ENCODE measurements around the gene TARM1. TPM values are rescaled to one million over a fixed set of nuclear protein-coding genes. Genes with fewer than 3 reads are reported as not detected.
"Not testable (repeated sequence)": the region's sequence is repeated elsewhere in the genome, so short reads cannot be mapped to it uniquely, and the experiment has no call there.

TARM1 gene
- total and polyA plus RNA-seq, 2 experiments from 2014 or later = not detected

DNA sequence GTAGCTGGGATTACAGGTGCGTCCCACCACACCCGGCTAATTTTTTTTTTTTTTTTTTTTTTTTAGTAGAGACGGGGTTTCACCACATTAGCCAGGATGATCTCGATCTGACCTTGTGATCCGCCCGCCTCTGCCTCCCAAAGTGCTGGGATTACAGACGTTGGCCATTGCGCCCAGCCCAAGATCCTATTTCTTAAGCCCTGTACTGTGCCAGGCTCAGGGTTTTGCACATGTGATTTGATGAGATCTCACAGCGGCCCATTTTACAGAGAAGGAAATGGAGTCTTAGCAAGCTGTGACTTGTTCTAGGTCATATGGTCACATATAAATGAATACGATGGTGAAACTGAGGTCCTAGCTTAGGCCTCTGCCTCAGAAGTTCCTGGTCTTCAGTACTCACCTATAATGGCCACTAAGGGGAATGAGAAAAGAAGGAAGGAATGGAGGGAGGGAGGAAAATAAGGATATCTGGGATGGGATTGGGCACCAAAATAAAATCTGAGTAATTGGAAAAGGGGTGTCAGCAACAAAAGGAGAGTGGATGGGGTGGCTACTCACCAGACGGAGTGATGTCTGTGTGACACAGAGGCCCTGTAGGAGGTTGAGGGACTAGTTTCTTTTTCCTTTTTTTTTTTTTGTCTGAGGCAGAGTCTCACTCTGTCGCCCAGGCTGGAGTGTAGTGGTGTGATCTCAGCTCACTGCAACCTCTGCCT, 18.2 kb upstream of the TARM1 start:
- no peak overlapping the region for H3K27ac ChIP-seq
- H3K9me2 ChIP-seq (ENCODE audit: insufficient read depth) = no peaks in the 10 kb centered on the region
- H2AFZ ChIP-seq = no peak overlapping the region
- TF ChIP-seq EZH2 (IDR thresholded peaks at IDR 0.05; ENCODE audit: insufficient read depth, poor library complexity, severe bottlenecking) (no peak), EZH2phosphoT487 (IDR thresholded peaks at IDR 0.05; ENCODE audit: insufficient read depth, low read depth) (no peak)
- 84 to 86% methylated on average over 12 of the region's 12 CpGs for WGBS, 2 experiments (ENCODE audit: low coverage in 1 of 2, low lambda C conversion rate in 2 of 2, missing lambda C conversion rate in 2 of 2)
- H3F3A ChIP-seq (ENCODE audit: insufficient read depth) = no peaks in the 10 kb centered on the region
- no peak for DNase-seq
- in situ Hi-C loops (cut with MboI) = no loop called here
- H3K4me2 ChIP-seq (ENCODE audit: unreplicated experiment) = no peak overlapping the region
- no peaks in the 10 kb centered on the region for H4K20me1 ChIP-seq (ENCODE audit: insufficient read depth)
- H3K4me1 ChIP-seq (ENCODE audit: insufficient read depth) = no peaks in the 10 kb centered on the region
- H3K79me2 ChIP-seq (ENCODE audit: insufficient read depth) = peaks cover 17% of the 10 kb centered on the region
- no peaks in the 10 kb centered on the region for H3K9me3 ChIP-seq (ENCODE audit: low read depth)
- H3K27me3 ChIP-seq (replicated peaks; ENCODE audit: insufficient read depth) = no peaks in the 10 kb centered on the region
- no peak overlapping the region for H3K4me3 ChIP-seq
- no peaks in the 10 kb centered on the region for H3K36me3 ChIP-seq (ENCODE audit: low read depth)
- H3K9ac ChIP-seq = no peak overlapping the region

- Histone ChIP-seq H3K36me3 (ENCODE audit: low read depth) (no peaks in the 10 kb centered on the region), H3K9me3 (ENCODE audit: low read depth) (no peaks in the 10 kb centered on the region), H3K27me3 (replicated peaks; ENCODE audit: insufficient read depth) (no peaks in the 10 kb centered on the region), H3K9ac (peak overlapping the region; percentile 72), H3K4me2 (ENCODE audit: unreplicated experiment) (peak overlapping the region; percentile 91), H3F3A (ENCODE audit: insufficient read depth) (no peaks in the 10 kb centered on the region), H4K20me1 (ENCODE audit: insufficient read depth) (no peaks in the 10 kb centered on the region), H3K9me2 (ENCODE audit: insufficient read depth) (no peaks in the 10 kb centered on the region), H3K4me1 (ENCODE audit: insufficient read depth) (no peaks in the 10 kb centered on the region), H3K4me3 (peak overlapping the region; percentile 73), H3K27ac (peak overlapping the region; percentile 22; the same call in 1 of the 2 replicates), H2AFZ (peak overlapping the region; percentile 96), H3K79me2 (ENCODE audit: insufficient read depth) (no peaks in the 10 kb centered on the region)
- TF ChIP-seq EZH2 (IDR thresholded peaks at IDR 0.05; ENCODE audit: insufficient read depth, poor library complexity, severe bottlenecking) (no peak), EZH2phosphoT487 (IDR thresholded peaks at IDR 0.05; ENCODE audit: insufficient read depth, low read depth) (no peak)
- WGBS, 2 experiments (ENCODE audit: low coverage in 1 of 2, low lambda C conversion rate in 2 of 2, missing lambda C conversion rate in 2 of 2) = 11 to 14% methylated on average over 10 to 14 of the region's 14 CpGs
- DNase-seq = peak; percentile 66
- in situ Hi-C loops (cut with MboI) = no loop called here
These were observed 15.5 kb upstream of the TARM1 start for GRCh38 chr19:54096617-54097106.

DNA sequence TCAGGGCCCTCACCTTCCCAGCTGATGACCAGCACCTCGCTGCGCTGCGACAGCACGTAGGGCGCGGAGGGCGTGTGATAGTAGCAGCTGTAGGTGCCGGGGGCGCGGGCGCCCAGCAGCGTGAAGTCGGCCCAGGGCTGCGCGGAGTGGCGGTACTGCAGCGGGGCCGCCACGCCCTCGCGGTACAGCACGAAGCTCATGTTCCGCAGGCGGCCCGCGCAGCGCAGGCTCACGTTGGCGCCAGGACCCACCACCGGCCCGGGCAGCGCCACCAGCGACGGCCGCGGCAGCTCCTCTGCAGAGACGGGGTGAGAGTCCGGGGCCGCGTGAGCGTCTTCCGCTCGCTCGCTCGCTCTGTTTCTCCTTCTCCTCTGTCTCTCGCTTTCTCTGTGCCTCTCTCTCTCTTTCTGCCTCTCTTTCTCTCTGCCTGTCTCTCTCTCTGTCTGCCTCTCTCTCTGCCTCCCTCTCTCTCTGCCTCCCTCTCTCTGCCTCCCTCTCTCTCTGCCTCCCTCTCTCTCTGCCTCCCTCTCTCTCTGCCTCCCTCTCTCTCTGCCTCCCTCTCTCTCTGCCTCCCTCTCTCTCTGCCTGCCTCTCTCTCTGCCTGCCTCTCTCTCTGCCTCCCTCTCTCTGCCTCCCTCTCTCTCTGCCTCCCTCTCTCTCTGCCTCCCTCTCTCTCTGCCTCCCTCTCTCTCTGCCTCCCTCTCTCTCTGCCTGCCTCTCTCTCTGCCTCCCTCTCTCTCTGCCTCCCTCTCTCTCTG, 14.9 kb upstream of the TARM1 start:
- peak; percentile 79 for DNase-seq
- in situ Hi-C loops (cut with MboI); H3K79me2 ChIP-seq (ENCODE audit: insufficient read depth); H3F3A ChIP-seq (ENCODE audit: insufficient read depth); H3K4me1 ChIP-seq (ENCODE audit: insufficient read depth); H3K36me3 ChIP-seq (ENCODE audit: low read depth); H4K20me1 ChIP-seq (ENCODE audit: insufficient read depth); H3K27ac ChIP-seq; H3K27me3 ChIP-seq (replicated peaks; ENCODE audit: insufficient read depth); H3K9me2 ChIP-seq (ENCODE audit: insufficient read depth); H3K9me3 ChIP-seq (ENCODE audit: low read depth): not testable (repeated sequence)
- Histone ChIP-seq H3K4me2 (ENCODE audit: unreplicated experiment) (peak overlapping the region; percentile 60), H3K9ac (peak overlapping the region; percentile 25; the same call in 1 of the 2 replicates), H3K4me3 (peak overlapping the region; percentile 73), H2AFZ (peak overlapping the region; percentile 96)
- 2% methylated on average over 31 to 38 of the region's 46 CpGs for WGBS, 2 experiments (ENCODE audit: low coverage in 1 of 2, low lambda C conversion rate in 2 of 2, missing lambda C conversion rate in 2 of 2)

DNA sequence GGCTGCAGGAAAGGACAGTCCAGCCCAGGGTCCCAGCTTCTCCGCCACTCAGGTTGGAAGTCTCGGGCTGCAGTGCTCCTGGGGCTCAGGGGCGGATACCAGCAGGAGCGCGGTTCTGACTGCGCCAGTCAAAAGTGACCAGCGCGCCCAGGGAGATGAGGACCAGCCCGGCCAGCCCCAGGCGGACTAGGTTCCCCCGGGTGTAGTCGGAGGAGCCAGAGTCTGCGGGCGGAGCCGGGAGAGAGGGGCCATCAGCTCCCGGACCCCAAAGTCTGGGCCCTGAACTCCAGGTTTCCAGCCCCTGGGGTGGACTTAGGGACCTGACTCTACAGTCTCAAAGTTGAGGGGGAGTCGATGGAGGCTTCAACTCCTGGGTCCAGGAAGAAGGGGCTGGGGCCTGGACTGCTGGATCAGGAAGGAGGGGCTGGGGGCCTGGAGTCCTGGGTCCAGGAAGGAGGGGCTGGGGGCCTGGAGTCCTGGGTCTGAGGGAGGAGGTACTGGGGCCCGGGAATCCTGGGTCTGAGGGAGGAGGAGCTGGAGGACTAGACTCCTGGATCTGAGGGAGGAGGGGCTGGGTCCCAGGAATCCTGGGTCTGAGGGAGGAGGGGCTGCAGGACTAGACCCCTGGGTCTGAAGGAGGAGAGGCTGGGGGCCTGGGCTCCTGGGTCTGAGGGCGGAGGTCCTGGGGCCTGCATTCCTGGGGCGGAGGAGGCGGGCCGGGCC, 14.1 kb upstream of the TARM1 start:
- no peaks in the 10 kb centered on the region for H3K4me1 ChIP-seq (ENCODE audit: insufficient read depth)
- H3K27me3 ChIP-seq (replicated peaks; ENCODE audit: insufficient read depth) = no peaks in the 10 kb centered on the region
- H3K9me3 ChIP-seq (ENCODE audit: low read depth) = no peaks in the 10 kb centered on the region
- H3K9me2 ChIP-seq (ENCODE audit: insufficient read depth) = no peaks in the 10 kb centered on the region
- H4K20me1 ChIP-seq (ENCODE audit: insufficient read depth) = no peaks in the 10 kb centered on the region
- 72 to 86% methylated on average over 19 to 21 of the region's 22 CpGs for WGBS, 2 experiments (ENCODE audit: low coverage in 1 of 2, low lambda C conversion rate in 2 of 2, missing lambda C conversion rate in 2 of 2)
- peak overlapping the region; percentile 96 for H2AFZ ChIP-seq
- H3K4me3 ChIP-seq = peak overlapping the region; percentile 73
- H3K79me2 ChIP-seq (ENCODE audit: insufficient read depth) = no peaks in the 10 kb centered on the region
- peak overlapping the region; percentile 60 for H3K4me2 ChIP-seq (ENCODE audit: unreplicated experiment)
- H3K9ac ChIP-seq = peak overlapping the region; percentile 25; the same call in 1 of the 2 replicates
- H3F3A ChIP-seq (ENCODE audit: insufficient read depth) = no peaks in the 10 kb centered on the region
- no peaks in the 10 kb centered on the region for H3K36me3 ChIP-seq (ENCODE audit: low read depth)
- no peak for DNase-seq
- in situ Hi-C loops (cut with MboI) = no loop called here
- H3K27ac ChIP-seq = no peak overlapping the region
- TF ChIP-seq EZH2phosphoT487 (IDR thresholded peaks at IDR 0.05; ENCODE audit: insufficient read depth, low read depth) (no peak), EZH2 (IDR thresholded peaks at IDR 0.05; ENCODE audit: insufficient read depth, poor library complexity, severe bottlenecking) (no peak)

Measured in GM23248 (cell line).